IPS DF 19.7 (cell line): ENCODE results near the gene UBE2U.

Source experiments
- DNase-seq: peaks from one replicate; pipeline ENCODE4 v3.0.0-alpha.2; 2013; ENCODE audit warnings: low read depth, low spot score

UBE2U gene

DNA sequence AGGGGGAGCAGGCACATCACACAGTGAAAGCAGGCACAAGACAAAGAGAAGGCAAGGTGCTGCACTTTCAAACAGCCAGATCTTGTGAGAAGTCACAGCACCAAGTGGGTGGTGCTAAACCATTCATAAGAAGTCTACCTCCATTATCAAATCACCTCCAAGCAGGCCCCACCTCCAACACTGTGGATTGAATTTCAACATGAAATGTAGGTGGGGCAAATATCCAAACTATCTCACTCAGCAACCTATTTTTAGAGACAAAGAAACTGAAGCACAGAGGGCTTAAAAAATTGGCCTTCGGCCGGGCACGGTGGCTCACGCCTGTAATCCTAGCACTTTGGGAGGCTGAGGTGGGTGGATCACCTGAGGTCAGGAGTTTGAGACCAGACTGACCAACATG, 90.4 kb downstream of the UBE2U start:
- DNase-seq = no peak

DNA sequence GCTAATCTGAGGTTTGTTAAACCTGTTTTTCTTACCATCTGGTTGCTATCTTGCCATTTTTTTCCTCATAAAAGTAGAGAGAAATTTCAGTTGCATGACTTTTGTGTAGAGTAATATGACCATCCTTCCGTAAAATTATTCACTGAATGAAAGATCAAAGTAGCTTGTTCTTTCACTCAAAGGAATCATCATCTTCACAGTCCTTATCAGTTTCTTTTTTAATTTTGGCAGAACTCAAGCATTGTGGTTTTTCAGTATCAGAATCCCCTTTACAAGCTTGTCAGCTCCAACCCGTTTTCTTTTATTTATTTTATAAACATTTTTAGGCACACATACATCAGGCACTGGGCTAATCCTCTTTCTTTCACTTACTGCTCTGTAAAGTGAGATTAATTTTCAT, 91.7 kb downstream of the UBE2U start:
- no peak for DNase-seq

DNA sequence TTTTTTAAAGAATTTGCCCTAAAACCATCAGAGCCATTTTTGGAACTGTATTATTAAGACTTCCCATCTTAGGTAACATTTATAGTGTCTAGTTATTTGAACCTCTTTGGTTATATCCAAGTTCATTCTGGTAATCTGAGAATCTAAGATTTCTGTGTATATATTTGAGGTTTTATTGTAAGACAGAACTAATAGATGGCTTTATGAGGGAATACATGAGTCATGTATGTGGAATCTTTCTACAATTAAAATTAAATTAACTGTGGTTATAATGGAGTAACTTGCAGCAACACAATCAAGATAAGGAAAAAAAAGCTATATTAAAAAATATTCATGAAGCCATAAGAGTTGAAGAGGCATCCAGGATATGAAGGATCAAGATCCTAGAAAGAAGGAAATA, 92.1 kb downstream of the UBE2U start:
- DNase-seq = no peak

DNA sequence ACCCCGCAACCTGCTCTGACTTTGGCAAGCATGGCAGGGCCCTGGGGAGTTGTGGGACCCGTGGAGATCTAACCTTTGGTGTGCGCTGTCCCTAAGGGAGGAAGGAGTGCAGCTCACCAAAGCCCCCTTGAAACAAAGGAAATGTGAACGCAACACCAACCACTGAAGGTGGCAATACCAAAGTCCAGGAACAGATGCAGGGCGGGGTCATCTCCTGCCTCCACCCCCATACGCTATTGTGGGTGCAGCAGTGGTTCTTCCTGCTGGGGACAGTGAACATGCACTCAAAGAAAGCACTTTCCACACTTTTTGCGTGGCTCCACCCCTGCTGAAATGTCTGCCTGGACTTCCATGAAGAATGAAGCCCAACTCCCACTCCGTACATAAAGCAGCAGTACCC, 93.0 kb downstream of the UBE2U start:
- DNase-seq = no peak

DNA sequence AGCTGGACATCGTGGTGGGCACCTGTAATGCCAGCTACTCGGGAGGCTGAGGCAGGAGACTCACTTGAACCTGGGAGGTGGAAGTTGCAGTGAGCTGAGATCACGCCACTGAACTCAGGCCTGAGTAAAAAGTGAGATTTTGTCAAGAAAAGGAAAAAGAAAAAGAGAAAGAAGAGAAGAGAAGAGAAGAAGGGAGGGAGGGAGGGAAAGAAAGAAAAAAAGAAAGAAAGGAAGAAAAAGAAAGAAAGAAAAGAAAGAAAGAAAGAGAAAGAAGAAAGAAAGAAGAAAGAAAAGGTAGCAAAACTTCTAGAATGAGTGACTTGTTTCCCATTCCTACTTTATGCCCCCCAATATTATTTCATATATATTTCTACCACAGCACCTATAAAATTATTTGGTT, 98.8 kb downstream of the UBE2U start:
- no peak for DNase-seq

DNA sequence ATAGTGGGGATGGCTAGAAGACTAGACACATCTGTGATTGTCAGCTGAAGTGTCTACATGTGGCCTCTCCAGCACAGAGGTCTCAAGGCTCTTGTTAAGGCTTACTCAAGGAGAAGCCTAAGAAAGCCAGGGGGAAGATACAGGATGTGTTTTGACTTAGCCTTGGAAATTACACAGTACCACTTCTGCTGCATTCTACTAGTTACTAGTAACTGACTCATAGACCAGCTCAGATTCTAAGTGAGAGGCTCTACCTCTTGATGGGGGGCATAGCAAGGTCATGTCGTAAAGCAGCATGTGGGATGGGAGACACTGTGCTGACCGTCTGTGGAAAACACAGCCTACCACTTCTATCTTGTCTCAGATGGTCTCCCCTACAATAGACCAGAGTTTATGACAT, 99.5 kb downstream of the UBE2U start:
- no peak for DNase-seq

DNA sequence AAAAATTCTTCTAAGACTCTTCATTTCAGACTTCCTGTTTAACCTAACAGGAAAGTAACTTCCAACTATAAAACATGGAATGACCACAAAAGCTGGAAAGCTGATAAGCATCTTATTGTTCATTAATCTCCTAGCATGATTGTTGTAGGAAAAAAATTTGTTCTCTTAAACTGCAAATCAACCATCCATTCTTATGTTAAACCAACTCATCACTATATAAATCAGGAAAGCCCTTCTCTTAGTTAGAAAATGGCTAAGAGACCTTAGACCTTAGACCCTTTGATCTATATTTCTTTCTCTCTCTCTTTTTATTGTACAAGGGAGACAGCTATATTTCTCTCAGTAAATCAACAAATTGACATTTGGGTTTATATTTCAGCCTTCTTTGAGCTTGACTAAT, 101.4 kb downstream of the UBE2U start:
- DNase-seq = no peak

DNA sequence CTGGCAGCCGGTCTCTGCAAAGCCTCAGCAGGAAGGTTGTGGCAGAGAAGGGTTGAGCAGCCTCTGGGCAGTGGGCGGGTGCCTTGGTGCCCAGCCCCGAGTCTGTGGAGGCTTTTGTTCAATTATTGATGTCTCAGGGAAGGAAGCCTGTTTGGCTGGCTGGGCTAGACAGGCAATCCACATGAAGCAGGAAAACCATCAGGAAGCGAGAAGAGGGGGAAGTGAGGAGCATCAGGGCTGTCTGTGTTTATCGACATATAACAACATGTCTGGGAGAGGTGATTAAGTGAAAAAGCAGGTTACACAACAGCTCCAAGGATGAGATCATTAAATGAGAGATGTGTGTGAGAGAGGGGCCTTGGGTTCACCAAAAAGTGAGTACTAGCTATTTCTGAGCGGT, 105.4 kb downstream of the UBE2U start:
- no peak for DNase-seq

DNA sequence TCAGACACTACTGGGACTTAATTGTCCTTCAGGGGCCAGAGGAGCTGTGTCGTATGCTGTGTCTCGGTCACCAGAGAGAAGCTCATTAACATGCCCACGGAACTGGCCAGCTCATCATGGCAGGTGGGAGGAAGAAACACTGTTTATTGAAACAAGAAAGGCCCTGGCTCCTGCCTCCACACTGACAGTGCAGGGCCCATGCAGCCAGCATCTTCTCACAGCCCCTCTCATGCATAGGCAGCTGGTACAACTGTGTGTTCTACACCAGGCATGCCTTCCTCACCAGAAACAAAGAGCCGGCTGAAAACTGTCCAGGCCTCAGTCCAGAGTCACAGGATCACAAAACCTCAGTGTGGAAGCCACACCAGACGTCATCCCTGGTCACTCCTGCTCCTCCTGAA, 106.0 kb downstream of the UBE2U start:
- no peak for DNase-seq

DNA sequence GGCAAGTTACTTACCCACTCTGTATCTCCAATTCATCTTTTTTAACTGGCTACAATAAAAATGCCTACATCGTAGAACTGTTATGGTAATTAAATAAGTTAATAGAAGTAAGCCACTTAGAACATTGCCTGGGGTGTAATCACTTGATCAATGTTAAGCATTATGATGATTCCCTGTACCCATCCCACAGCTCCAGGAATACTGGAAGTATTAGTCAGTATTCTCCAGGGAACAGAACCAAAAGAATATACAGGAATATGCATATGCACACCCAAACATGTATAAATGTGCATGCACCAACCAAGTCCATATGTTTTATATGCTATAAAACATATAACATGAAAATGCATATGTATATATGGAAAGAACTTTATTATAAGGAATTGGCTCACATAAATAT, 107.3 kb downstream of the UBE2U start:
- no peak for DNase-seq

DNA sequence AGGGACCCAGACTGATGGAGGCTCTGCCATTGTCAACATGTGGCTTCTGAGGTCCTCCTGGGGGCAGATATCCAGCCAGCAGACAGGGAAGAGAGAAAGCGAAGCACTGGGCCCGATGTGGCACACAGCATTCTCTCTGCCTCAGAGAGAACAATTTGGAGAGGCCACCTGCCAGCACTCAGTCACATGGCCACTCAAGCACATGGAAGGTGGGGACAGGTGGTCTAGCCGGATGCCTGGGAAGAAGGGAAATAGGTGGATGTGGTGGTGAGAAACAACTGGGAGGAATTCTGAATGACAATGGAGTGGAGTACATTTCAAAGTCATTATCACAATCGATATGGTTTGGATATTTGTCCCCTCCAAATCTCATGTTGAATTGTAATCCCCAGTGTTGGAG, 109.0 kb downstream of the UBE2U start:
- no peak for DNase-seq

DNA sequence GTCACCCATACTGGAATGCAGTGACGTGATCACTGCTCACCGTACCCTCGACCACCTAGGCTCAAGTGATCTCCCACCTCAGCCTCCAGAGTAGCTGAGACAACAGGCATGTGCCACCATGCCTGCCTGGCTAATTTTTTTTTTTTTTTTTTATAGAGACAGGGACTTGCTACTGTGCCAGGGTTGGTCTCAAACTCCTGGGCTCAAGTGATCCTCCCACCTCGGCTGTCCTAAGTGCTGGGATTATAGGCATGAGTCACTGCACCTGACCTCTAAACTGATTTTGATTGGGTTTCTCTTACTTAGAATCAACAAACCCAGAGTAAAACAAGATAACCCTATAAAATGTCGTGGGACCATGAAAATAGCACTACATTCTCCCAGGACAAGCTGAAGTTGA, 112.0 kb downstream of the UBE2U start:
- no peak for DNase-seq
